Endothelial cell of umbilical vein (primary cell): Measurements from ENCODE around the gene DNAH6. TPM values are rescaled to one million over a fixed set of nuclear protein-coding genes. Genes with fewer than 3 reads are reported as not detected.

Experiments
- BruUV-seq: library from RNA; stranded (reverse); fragments of 400-500 nt; replicated peaks from 2 replicates; lab custom pipeline; 2021; lab: Mats Ljungman, UMichigan
- CTCF ChIA-PET: fragments of 300-600, 350-600 bp; sonication (Branson Sonifier 250); formaldehyde crosslinking; loops from one replicate; lab custom pipeline; 2021; ENCODE audit warnings: antibody characterized with exemption, inconsistent platforms; lab: Charles Lee
- POLR2A ChIA-PET: fragments of 300-600, 350-600 bp; sonication (Branson Sonifier 250); formaldehyde crosslinking; loops from one replicate; lab custom pipeline; 2021; ENCODE audit warnings: antibody characterized with exemption, inconsistent platforms; lab: Charles Lee
- DNase-seq: peaks from one replicate; pipeline ENCODE4 v3.0.0-alpha.2; 2011; ENCODE audit warnings: low read depth, low spot score
- FAIRE-seq: peaks from 2 replicates; lab custom pipeline; 2011; peaks lifted over from hg19 to GRCh38; lab: Jason Lieb, UNC
- H2AFZ ChIP-seq: 2 replicates; pipeline ENCODE4 v1.6.0; 2012; ENCODE audit warnings: low read depth, low read length, control low read depth, inconsistent platforms
- H3K27ac ChIP-seq: 2 replicates; pipeline ENCODE4 v1.5.1; 2011; ENCODE audit warnings: low read depth, mild to moderate bottlenecking, control low read depth, low read length, moderate library complexity; ENCODE audit not compliant: insufficient read depth
- H3K27me3 ChIP-seq, 2 experiments: 2 replicates each; pipeline versions ENCODE4 v1.6.0 to v1.6.1; 2011; ENCODE audit warnings: low read length in 2 of 2, mixed read lengths in 1 of 2; ENCODE audit not compliant: control insufficient read depth in 2 of 2, insufficient read depth in 2 of 2
- H3K36me3 ChIP-seq, 2 experiments: 2 replicates in 1 of 2; 3 replicates in 1 of 2; pipeline ENCODE4 v1.5.1; 2011; ENCODE audit warnings: low read length in 2 of 2, mild to moderate bottlenecking in 1 of 2, moderate library complexity in 1 of 2; ENCODE audit not compliant: control insufficient read depth in 2 of 2, insufficient read depth in 2 of 2; ENCODE audit errors: extremely low read depth in 1 of 2
- H3K4me1 ChIP-seq: 3 replicates; pipeline ENCODE4 v1.5.1; 2011; ENCODE audit warnings: mild to moderate bottlenecking, low read length; ENCODE audit not compliant: control insufficient read depth, insufficient read depth; ENCODE audit errors: extremely low read depth
- H3K4me2 ChIP-seq: 2 replicates; pipeline ENCODE4 v1.6.1; 2011; ENCODE audit warnings: low read length, control low read depth, mixed read lengths; ENCODE audit not compliant: insufficient read depth
- H3K4me3 ChIP-seq, 3 experiments: fragments of 200-600 bp in 1 of 3; sonication (generic), shearing (Covaris generic) in 1 of 3; replicated peaks in 1 of 3; 2 replicates each; pipeline ENCODE4 v1.5.1; 2011 to 2016; ENCODE audit warnings: control low read depth in 3 of 3, low read length in 3 of 3, mild to moderate bottlenecking in 2 of 3, inconsistent platforms in 1 of 3, low read depth in 1 of 3, moderate library complexity in 1 of 3; ENCODE audit not compliant: insufficient read depth in 1 of 3
- H3K79me2 ChIP-seq: 2 replicates; pipeline ENCODE4 v1.6.0; 2012; ENCODE audit warnings: low read length, inconsistent platforms; ENCODE audit not compliant: control insufficient read depth, insufficient read depth
- H3K9ac ChIP-seq: replicated peaks from 2 replicates; pipeline ENCODE3; 2011; ENCODE audit warnings: low read length, control low read depth; ENCODE audit not compliant: insufficient read depth; ENCODE audit errors: extremely low read depth
- H3K9me1 ChIP-seq: replicated peaks from 3 replicates; pipeline ENCODE4 v1.6.0; 2011; ENCODE audit warnings: mild to moderate bottlenecking, low read length; ENCODE audit not compliant: control insufficient read depth, insufficient read depth; ENCODE audit errors: extremely low read depth
- H3K9me3 ChIP-seq: replicated peaks from 2 replicates; pipeline ENCODE4 v1.5.1; 2012; ENCODE audit warnings: low read length, inconsistent platforms; ENCODE audit not compliant: control insufficient read depth, insufficient read depth
- H4K20me1 ChIP-seq: replicated peaks from 2 replicates; pipeline ENCODE3; 2011; ENCODE audit warnings: mild to moderate bottlenecking, low read length; ENCODE audit not compliant: control insufficient read depth, insufficient read depth; ENCODE audit errors: extremely low read depth
- EZH2 ChIP-seq: IDR thresholded peaks from 2 replicates; pipeline ENCODE4 v1.6.1; 2012; ENCODE audit warnings: borderline replicate concordance, low read depth, mild to moderate bottlenecking, moderate library complexity, low read length, inconsistent platforms; ENCODE audit not compliant: severe bottlenecking
- FOS ChIP-seq: IDR thresholded peaks from 2 replicates; pipeline ENCODE4 v1.6.1; 2011; ENCODE audit warnings: mild to moderate bottlenecking, low read length, moderate library complexity, borderline replicate concordance; ENCODE audit not compliant: insufficient read depth
- GATA2 ChIP-seq: IDR thresholded peaks from 2 replicates; pipeline ENCODE4 v1.7.0; 2011; ENCODE audit warnings: low read depth, mild to moderate bottlenecking, moderate library complexity, mixed read lengths, low read length; ENCODE audit not compliant: insufficient read length, insufficient read depth
- POLR2A ChIP-seq: IDR thresholded peaks from 2 replicates; pipeline ENCODE4 v1.6.1; 2012; ENCODE audit warnings: low read depth, mild to moderate bottlenecking, control low read depth, low read length
- dilution Hi-C: fragments of 300-500 bp; cut with MboI; formaldehyde crosslinking; loops from one replicate; pipeline ENCODE4 v1.15.0; 2019; ENCODE audit warnings: low sequenced_read_pairs; ENCODE audit not compliant: extremely low pct_ligation_motif_present
- intact Hi-C: fragments of 100-400 bp; cut with micrococcal nuclease; formaldehyde crosslinking; loops from one replicate; pipeline ENCODE4 v1.10.0; 2022
- polyA plus RNA-seq, 4 experiments: library from polyadenylated mRNA; depleted of rRNA in 3 of 4; stranded (reverse) in 3 of 4; unstranded in 1 of 4; fragments of >200 nt; gene quantifications; 2 replicates each; pipeline versions ENCODE4 v1.2.1 to v1.2.3, GENCODE V29; 2011 to 2012; ENCODE audit warnings: missing spikeins in 1 of 4
- total RNA-seq: library from RNA; stranded (reverse); gene quantifications from 2 replicates; pipeline ENCODE4 v1.2.3, GENCODE V29; 2021
- TF ChIP-seq, protein P1 (sequence below): IDR thresholded peaks from 2 replicates; pipeline ENCODE4 v1.6.1; 2011; ENCODE audit not compliant: insufficient read depth, insufficient read length

Gene DNAH6
- total and polyA plus RNA-seq, 2 donors (not counting 3 experiments of a cell fraction or from before 2014, with no cell fraction given): 0.24 TPM; not detected in 1

DNA sequence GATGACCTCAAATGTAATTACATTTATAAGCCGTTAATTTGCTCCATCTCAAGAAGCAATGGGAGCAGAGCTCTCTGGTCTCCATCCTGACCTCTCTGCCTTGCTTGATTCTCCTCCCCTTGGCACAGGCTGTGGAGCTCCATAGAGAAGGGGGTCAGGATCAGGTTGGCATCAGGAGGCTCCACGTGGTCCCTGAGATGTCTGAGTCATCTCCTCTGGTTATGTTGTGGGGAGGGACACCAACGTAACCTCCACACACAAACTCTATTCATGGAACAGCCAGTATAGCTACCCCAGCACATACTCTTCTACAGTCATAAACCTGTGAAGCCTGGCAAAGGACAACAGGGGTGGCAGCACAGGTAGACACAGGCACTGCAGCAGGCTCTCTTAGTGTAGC is 335.6 kb downstream of the DNAH6 start:
- no peaks in the 10 kb centered on the region for H3K79me2 ChIP-seq
- no peaks in the 10 kb centered on the region for H3K36me3 ChIP-seq
- TF ChIP-seq, protein P1, sequence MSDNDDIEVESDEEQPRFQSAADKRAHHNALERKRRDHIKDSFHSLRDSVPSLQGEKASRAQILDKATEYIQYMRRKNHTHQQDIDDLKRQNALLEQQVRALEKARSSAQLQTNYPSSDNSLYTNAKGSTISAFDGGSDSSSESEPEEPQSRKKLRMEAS: no peak
- no peak for TF ChIP-seq EZH2
- TF ChIP-seq FOS: no peak
- TF ChIP-seq POLR2A: no peak
- no peak overlapping the region for H2AFZ ChIP-seq
- intact Hi-C loops: no loop called here
- no peaks in the 10 kb centered on the region for H3K4me1 ChIP-seq
- H3K27me3 ChIP-seq: no peaks in the 10 kb centered on the region
- no peaks in the 10 kb centered on the region for H3K9me1 ChIP-seq
- ChIA-PET CTCF (no interaction called here), POLR2A (no interaction called here)
- no peak for FAIRE-seq
- DNase-seq: no peak
- H3K9ac ChIP-seq: no peak overlapping the region
- BruUV-seq: no TSS peak
- H3K9me3 ChIP-seq: no peaks in the 10 kb centered on the region
- no peak overlapping the region for H3K4me3 ChIP-seq
- no peak overlapping the region for H3K27ac ChIP-seq
- H3K4me2 ChIP-seq: no peak overlapping the region
- H4K20me1 ChIP-seq: no peaks in the 10 kb centered on the region
- dilution Hi-C loops: no loop called here

DNA sequence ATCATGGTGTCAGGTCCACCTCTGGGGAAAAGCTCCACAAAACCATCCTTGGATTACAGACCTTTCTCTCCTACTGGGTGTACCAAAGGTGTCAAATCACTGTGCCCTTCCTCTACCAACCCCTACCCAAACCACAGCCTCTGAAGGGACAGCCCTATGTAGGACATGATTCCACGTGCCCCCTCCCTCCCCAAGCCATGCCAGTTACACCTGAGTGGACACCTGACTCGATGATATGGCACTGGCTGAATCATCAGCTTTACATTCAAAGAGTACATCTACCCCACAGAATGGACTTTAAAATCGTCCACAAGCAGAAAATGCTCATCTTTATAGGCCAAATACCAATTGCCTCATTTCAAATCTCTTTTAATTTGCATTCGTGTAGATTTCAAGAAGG is 338.6 kb downstream of the DNAH6 start:
- BruUV-seq: no TSS peak
- no peak overlapping the region for H3K9ac ChIP-seq
- no peaks in the 10 kb centered on the region for H3K9me1 ChIP-seq
- ChIA-PET CTCF (no interaction called here), POLR2A (no interaction called here)
- H3K4me2 ChIP-seq: no peak overlapping the region
- TF ChIP-seq POLR2A (no peak), GATA2 (no peak)
- no peak overlapping the region for H3K27ac ChIP-seq
- H3K79me2 ChIP-seq: no peaks in the 10 kb centered on the region
- intact Hi-C loops: no loop called here
- no peak for DNase-seq
- no peaks in the 10 kb centered on the region for H3K4me1 ChIP-seq
- FAIRE-seq: no peak
- dilution Hi-C loops: no loop called here
- H3K4me3 ChIP-seq: no peak overlapping the region
- H2AFZ ChIP-seq: no peak overlapping the region
- no peaks in the 10 kb centered on the region for H3K9me3 ChIP-seq
- H4K20me1 ChIP-seq: no peaks in the 10 kb centered on the region
- peaks cover 0 to 1% of the 10 kb centered on the region in 2 experiments for H3K27me3 ChIP-seq
- H3K36me3 ChIP-seq: no peaks in the 10 kb centered on the region
